NB4 (cell line): Measurements from ENCODE around the gene N4BP2.
A peak's percentile ranks its signal among the peaks of the same experiment; 100 is the strongest.
"Not testable (repeated sequence)": the region's sequence is repeated elsewhere in the genome, so short reads cannot be mapped to it uniquely, and the experiment has no call there.

Source experiments
- DNase-seq: peaks from one replicate; pipeline ENCODE4 v3.0.0; 2010; ENCODE audit warnings: low read depth
- H3K4me3 ChIP-seq: one replicate; pipeline ENCODE4 v1.5.1; 2011; ENCODE audit warnings: mild to moderate bottlenecking, low read depth, low read length, moderate library complexity
- MYC ChIP-seq: IDR thresholded peaks from 2 replicates; pipeline ENCODE4 v1.6.1; 2011; ENCODE audit warnings: low read depth, low read length
- POLR2A ChIP-seq: IDR thresholded peaks from 2 replicates; pipeline ENCODE4 v1.6.1; 2011; ENCODE audit warnings: mild to moderate bottlenecking; ENCODE audit not compliant: insufficient read length; ENCODE audit errors: extremely low read depth
- TF ChIP-seq, protein P1 (sequence below): IDR thresholded peaks from one replicate; pipeline ENCODE4 v1.5.1; 2012; ENCODE audit warnings: low read depth, low read length
- TF ChIP-seq, protein P2 (sequence below): IDR thresholded peaks from 2 replicates; pipeline ENCODE4 v1.6.1; 2011; ENCODE audit warnings: low read depth, low read length

N4BP2 gene

DNA sequence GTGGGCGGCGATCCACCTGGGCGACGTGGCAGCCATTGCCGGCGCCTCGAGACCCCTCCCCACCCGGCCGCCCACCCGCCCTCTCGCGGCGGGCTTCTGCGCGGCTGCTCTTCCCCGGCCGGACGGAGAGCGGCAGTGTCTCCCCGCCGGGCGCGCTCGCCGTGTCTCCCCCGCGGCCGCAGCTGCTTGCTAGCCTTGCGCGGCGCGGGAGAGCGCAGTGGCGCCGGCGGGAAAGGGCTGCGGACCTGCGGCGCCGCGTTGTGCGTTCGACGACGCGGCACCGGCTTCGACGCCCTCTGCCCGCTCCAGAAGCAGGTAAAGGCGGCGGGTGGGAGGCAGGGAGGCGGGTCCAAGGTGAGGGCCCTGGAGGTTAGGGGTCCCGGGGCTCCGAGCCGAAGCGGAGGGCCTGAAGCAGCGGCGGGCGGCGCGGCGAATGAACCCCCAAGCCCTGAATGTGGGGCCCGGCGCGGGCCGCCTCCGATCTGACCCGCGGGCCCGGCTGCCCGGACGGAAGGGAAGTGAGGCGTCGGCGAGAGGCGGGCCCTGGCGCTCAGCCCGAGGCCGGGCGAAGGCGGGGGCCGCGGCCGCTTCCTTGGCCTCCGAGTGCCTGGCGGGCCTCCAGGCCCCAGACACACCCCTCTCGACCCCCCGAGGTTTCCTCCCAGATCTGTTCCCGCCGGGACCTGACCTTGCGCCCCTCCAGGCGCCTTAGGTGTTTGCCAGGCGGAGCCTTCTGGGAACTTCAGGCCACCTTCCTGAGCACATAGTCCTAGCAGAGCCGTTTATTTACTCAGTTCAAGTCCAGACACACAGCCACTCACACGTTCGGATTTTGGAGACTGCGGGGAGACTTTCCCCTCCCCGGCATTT, at the start of gene N4BP2:
N4BP2 (plus strand) TSS at position 135 of the 870 bp plus-strand sequence. CDS start 40,491 bp downstream, outside the sequence.
- H3K4me3 ChIP-seq: peak within 1 kb of the TSS; percentile 82
- DNase-seq: peak; percentile 94
- TF ChIP-seq MYC (peak; percentile 56), POLR2A (peak; percentile 42)
- TF ChIP-seq, protein P1, sequence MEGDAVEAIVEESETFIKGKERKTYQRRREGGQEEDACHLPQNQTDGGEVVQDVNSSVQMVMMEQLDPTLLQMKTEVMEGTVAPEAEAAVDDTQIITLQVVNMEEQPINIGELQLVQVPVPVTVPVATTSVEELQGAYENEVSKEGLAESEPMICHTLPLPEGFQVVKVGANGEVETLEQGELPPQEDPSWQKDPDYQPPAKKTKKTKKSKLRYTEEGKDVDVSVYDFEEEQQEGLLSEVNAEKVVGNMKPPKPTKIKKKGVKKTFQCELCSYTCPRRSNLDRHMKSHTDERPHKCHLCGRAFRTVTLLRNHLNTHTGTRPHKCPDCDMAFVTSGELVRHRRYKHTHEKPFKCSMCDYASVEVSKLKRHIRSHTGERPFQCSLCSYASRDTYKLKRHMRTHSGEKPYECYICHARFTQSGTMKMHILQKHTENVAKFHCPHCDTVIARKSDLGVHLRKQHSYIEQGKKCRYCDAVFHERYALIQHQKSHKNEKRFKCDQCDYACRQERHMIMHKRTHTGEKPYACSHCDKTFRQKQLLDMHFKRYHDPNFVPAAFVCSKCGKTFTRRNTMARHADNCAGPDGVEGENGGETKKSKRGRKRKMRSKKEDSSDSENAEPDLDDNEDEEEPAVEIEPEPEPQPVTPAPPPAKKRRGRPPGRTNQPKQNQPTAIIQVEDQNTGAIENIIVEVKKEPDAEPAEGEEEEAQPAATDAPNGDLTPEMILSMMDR: peak; percentile 67
- TF ChIP-seq, protein P2, sequence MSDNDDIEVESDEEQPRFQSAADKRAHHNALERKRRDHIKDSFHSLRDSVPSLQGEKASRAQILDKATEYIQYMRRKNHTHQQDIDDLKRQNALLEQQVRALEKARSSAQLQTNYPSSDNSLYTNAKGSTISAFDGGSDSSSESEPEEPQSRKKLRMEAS: peak; percentile 82

DNA sequence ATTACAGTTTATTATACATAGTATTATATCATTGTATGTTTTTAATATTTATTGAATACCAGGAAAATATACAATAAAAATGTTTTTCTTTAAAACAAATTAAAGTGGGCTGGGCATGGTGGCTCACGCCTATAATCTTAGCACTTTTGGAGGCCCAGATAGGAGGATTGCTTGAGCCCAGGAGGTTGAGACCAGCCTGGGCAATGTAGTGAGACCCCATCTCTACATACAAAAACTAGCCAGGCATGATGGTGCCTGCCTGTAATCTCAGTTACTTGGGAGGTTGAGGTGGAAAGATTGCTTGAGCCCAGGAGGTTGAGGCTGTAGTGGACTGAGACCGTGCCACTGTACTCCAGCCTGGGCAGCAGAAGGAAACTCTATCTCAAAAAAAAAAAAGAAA, 40.6 kb upstream of the N4BP2 start:
- H3K4me3 ChIP-seq: no peak overlapping the region
- no peak for DNase-seq
- TF ChIP-seq POLR2A: no peak
- TF ChIP-seq, protein P2: no peak
- TF ChIP-seq, protein P1: no peak
- no peak for TF ChIP-seq MYC

DNA sequence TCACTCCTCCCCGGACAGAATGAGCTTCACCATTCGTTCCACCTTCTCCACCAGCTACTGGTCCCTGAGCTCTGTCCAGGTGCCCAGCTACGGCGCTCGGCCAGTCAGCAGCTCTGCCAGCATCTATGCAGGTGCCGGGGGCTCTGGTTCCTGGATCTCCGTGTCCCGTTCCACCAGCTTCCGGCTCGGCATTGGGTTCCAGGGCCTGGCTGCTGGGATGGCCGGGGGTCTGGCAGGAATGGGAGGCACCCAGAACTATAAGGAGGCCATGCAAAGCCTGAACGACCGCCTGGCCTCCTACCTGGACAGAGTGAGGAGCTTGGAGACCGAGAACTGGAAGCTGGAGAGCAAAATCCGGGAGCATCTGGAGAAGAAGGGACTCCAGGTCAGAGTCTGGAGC, 36.4 kb upstream of the N4BP2 start:
- no peak overlapping the region for H3K4me3 ChIP-seq
- TF ChIP-seq, protein P2: no peak
- TF ChIP-seq, protein P1: no peak
- TF ChIP-seq POLR2A (no peak), MYC (no peak)
- no peak for DNase-seq

DNA sequence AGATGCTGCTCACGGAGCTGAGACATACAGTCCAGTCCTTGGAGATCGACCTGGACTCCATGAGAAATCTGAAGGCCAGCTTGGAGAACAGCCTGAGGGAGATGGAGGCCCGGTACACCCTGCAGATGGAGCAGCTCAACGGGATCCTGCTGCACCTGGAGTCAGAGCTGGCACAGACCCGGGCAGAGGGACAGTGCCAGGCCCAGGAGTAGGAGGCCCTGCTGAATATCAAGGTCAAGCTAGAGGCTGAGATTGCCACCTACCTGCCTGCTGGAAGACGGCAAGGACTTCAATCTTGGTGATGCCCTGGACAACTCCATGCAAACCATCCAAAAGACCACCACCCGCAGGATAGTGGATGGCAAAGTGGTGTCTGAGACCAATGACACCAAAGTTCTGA, 35.5 kb upstream of the N4BP2 start:
- not testable (repeated sequence) for H3K4me3 ChIP-seq, DNase-seq

DNA sequence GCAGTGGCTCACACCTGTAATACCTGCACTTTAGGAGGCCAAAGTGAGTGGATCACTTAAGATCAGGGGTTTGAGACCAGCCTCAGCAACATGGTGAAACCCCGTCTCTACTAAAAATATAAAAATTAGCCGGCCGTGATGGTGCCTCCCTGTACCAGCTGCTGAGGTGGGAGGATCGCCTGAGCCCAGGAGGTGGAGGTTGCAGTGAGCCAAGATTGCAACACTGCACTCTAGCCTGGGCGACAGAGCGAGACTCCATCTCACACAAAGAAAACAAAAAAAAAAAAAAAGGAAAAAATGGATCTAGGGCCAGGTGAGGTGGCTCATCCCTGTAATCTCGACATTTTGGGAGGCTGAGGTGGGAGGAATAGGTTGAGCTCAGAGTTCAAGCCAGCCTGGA, 32.6 kb upstream of the N4BP2 start:
- H3K4me3 ChIP-seq, DNase-seq: not testable (repeated sequence)

DNA sequence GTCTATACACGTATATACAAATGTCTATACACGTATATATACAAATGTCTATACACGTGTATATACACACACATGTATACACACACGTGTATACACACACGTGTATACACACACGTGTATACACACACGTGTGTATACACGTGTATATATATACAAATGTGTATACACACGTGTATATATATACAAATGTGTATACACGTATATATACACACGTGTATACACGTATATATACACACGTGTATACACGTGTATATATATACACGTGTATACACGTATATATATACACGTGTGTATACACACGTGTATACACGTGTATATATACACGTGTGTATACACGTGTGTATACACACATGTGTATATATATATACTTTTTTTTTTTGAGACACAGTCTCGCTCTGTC, 23.9 kb upstream of the N4BP2 start:
- TF ChIP-seq, protein P1: no peak
- TF ChIP-seq POLR2A (no peak), MYC (no peak)
- TF ChIP-seq, protein P2: no peak
- no peak for DNase-seq
- no peak overlapping the region for H3K4me3 ChIP-seq

DNA sequence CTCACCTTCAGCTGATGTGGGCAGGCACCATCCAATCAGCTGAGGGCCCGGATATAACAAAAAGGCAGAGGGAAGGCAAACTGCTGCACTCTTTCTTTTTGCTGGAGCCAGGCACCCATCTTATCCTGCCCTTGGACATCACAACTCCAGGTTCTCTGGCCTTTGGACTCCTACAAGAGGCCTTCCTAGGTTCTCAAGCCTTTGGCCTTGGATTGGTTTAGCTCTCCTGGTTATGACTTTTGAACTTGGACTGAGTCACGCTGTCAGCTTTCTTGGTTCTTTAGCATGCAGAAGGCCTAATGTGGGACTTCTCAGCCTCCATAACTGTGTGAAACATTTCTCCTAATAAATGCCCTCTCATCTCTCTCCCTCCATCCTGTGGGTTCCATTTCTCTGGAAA, 23.0 kb upstream of the N4BP2 start:
- TF ChIP-seq, protein P2: no peak
- TF ChIP-seq POLR2A: no peak
- TF ChIP-seq, protein P1: no peak
- no peak for TF ChIP-seq MYC
- no peak for DNase-seq
- H3K4me3 ChIP-seq: no peak overlapping the region
